ENCODE results near the gene GBF1.

DNA sequence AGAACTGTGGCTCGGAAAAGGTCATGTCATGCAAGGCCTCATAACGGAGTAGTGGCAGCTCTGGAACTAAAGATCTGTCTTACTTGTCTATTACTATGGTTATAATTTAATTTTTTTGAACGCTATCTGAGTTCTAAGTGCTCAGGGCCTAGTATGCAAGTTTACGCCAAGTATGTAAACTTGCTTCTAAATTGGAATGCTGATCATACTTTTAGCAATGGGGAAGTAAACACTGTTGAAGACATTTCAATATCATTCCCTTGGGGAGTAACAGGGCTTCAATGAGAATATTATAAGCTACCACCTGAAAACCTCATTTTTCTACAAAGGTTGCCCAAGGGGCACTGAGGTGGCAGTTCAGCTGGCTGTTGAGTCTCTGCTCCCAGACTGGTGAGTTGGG lies 80.7 kb downstream of the GBF1 start:
- TF ChIP-seq FOXM1 (IDR thresholded peaks at IDR 0.05; ENCODE audit: borderline replicate concordance) (no peak), FOXA1 (IDR thresholded peaks at IDR 0.05) (no peak), SUZ12 (IDR thresholded peaks at IDR 0.05) (no peak), FOXK2 (IDR thresholded peaks at IDR 0.05) (no peak), ZNF384 (IDR thresholded peaks at IDR 0.05) (no peak), BHLHE40 (IDR thresholded peaks at IDR 0.05; ENCODE audit: borderline replicate concordance) (no peak)
- TF ChIP-seq, protein P1, sequence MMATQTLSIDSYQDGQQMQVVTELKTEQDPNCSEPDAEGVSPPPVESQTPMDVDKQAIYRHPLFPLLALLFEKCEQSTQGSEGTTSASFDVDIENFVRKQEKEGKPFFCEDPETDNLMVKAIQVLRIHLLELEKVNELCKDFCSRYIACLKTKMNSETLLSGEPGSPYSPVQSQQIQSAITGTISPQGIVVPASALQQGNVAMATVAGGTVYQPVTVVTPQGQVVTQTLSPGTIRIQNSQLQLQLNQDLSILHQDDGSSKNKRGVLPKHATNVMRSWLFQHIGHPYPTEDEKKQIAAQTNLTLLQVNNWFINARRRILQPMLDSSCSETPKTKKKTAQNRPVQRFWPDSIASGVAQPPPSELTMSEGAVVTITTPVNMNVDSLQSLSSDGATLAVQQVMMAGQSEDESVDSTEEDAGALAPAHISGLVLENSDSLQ (IDR thresholded peaks at IDR 0.05): no peak
